IMR-90 (cell line): Measurements from ENCODE around the gene SCARB1. TPM values are rescaled to one million over a fixed set of nuclear protein-coding genes. Genes with fewer than 3 reads are reported as not detected.

Source experiments
- ATAC-seq: fragments of 200-7000 bp; cut with Tn5 transposase; 2 replicates; pipeline ENCODE4 v1.9.1; 2020; ENCODE audit warnings: low read depth, mild to moderate bottlenecking, moderate library complexity
- BruUV-seq: library from RNA; stranded (reverse); fragments of 400-500 nt; replicated peaks from 2 replicates; lab custom pipeline; 2021; lab: Mats Ljungman, UMichigan
- CTCF ChIA-PET: fragments of 300-600 bp; formaldehyde crosslinking; extraction: SDS; loops from one replicate; lab custom pipeline; 2021; ENCODE audit warnings: antibody characterized with exemption; lab: Yijun Ruan, JAX
- POLR2A ChIA-PET: fragments of 300-600 bp; sonication (Branson Sonifier 250); formaldehyde crosslinking; loops from one replicate; lab custom pipeline; 2022; ENCODE audit warnings: antibody characterized with exemption; ENCODE audit not compliant: unreplicated experiment; lab: Charles Lee
- DNase-seq: peaks from one replicate; pipeline ENCODE4 v3.0.0; 2013
- H2AFZ ChIP-seq: replicated peaks from 2 replicates; pipeline ENCODE3; 2013; ENCODE audit warnings: low read length, mild to moderate bottlenecking; ENCODE audit not compliant: poor library complexity
- H2AK5ac ChIP-seq: 2 replicates; pipeline ENCODE4 v1.6.1; 2013; ENCODE audit warnings: low read depth, low read length, inconsistent platforms
- H2AK9ac ChIP-seq: replicated peaks from 2 replicates; pipeline ENCODE3; 2013; ENCODE audit warnings: mild to moderate bottlenecking, low read depth, low read length, moderate library complexity; ENCODE audit not compliant: poor library complexity
- H2BK120ac ChIP-seq: 2 replicates; pipeline ENCODE4 v1.6.1; 2013; ENCODE audit warnings: low read depth, low read length, inconsistent platforms
- H2BK15ac ChIP-seq: 3 replicates; pipeline ENCODE4 v1.6.1; 2013; ENCODE audit warnings: low read depth, low read length, inconsistent platforms
- H2BK20ac ChIP-seq: 2 replicates; pipeline ENCODE4 v1.6.1; 2013; ENCODE audit warnings: low read depth, mild to moderate bottlenecking, inconsistent platforms, low read length, moderate library complexity
- H2BK5ac ChIP-seq: 2 replicates; pipeline ENCODE4 v1.6.1; 2013; ENCODE audit warnings: mild to moderate bottlenecking, low read depth, low read length, inconsistent platforms; ENCODE audit not compliant: poor library complexity, severe bottlenecking
- H3K14ac ChIP-seq: replicated peaks from 2 replicates; pipeline ENCODE4 v1.6.1; 2013; ENCODE audit warnings: low read depth, low read length, inconsistent platforms
- H3K18ac ChIP-seq: 2 replicates; pipeline ENCODE4 v1.6.1; 2013; ENCODE audit warnings: low read depth, low read length, control low read depth
- H3K23ac ChIP-seq: 2 replicates; pipeline ENCODE4 v1.6.1; 2013; ENCODE audit warnings: low read depth, low read length, inconsistent platforms
- H3K27ac ChIP-seq: 2 replicates; pipeline ENCODE4 v1.5.1; 2013; ENCODE audit warnings: mild to moderate bottlenecking, control low read depth, low read length; ENCODE audit not compliant: insufficient read depth
- H3K27me3 ChIP-seq: 2 replicates; pipeline ENCODE4 v1.6.1; 2013; ENCODE audit warnings: low read length; ENCODE audit not compliant: control insufficient read depth, insufficient read depth
- H3K36me3 ChIP-seq: 2 replicates; pipeline ENCODE4 v1.6.1; 2013; ENCODE audit warnings: low read length, mixed read lengths; ENCODE audit not compliant: control insufficient read depth, insufficient read depth
- H3K4ac ChIP-seq: 2 replicates; pipeline ENCODE4 v1.6.1; 2013; ENCODE audit warnings: low read depth, low read length, inconsistent platforms
- H3K4me1 ChIP-seq: 2 replicates; pipeline ENCODE4 v1.6.1; 2013; ENCODE audit warnings: low read length, mixed read lengths; ENCODE audit not compliant: control insufficient read depth, insufficient read depth
- H3K4me2 ChIP-seq: 2 replicates; pipeline ENCODE4 v1.6.1; 2013; ENCODE audit warnings: low read depth, mild to moderate bottlenecking, control low read depth, low read length, moderate library complexity
- H3K4me3 ChIP-seq: 2 replicates; pipeline ENCODE4 v1.5.1; 2013; ENCODE audit warnings: low read depth, mild to moderate bottlenecking, control low read depth, low read length, moderate library complexity; ENCODE audit not compliant: insufficient read depth
- H3K56ac ChIP-seq: 2 replicates; pipeline ENCODE4 v1.6.1; 2013; ENCODE audit warnings: low read length, inconsistent platforms; ENCODE audit not compliant: insufficient read depth; ENCODE audit errors: extremely low read depth
- H3K79me1 ChIP-seq, 2 experiments: 2 replicates each; pipeline ENCODE4 v1.6.1; 2013; ENCODE audit warnings: low read length in 2 of 2, inconsistent platforms in 1 of 2, low read depth in 1 of 2
- H3K9ac ChIP-seq: 2 replicates; pipeline ENCODE4 v1.6.1; 2013; ENCODE audit warnings: low read depth, low read length, control low read depth
- H3K9me1 ChIP-seq: 2 replicates; pipeline ENCODE4 v1.6.1; 2013; ENCODE audit warnings: low read length, inconsistent platforms; ENCODE audit not compliant: insufficient read depth
- H3K9me3 ChIP-seq: 2 replicates; pipeline ENCODE4 v1.6.1; 2013; ENCODE audit warnings: low read length; ENCODE audit not compliant: control insufficient read depth, insufficient read depth
- H4K20me1 ChIP-seq: 2 replicates; pipeline ENCODE4 v1.6.1; 2013; ENCODE audit warnings: low read length, inconsistent platforms; ENCODE audit not compliant: insufficient read depth
- H4K5ac ChIP-seq: 2 replicates; pipeline ENCODE4 v1.6.1; 2013; ENCODE audit warnings: mild to moderate bottlenecking, low read depth, low read length, control low read depth
- H4K8ac ChIP-seq, 2 experiments: 2 replicates each; pipeline ENCODE4 v1.6.1; 2013; ENCODE audit warnings: low read depth in 2 of 2, low read length in 2 of 2, control low read depth in 1 of 2, inconsistent platforms in 1 of 2
- H4K91ac ChIP-seq: 2 replicates; pipeline ENCODE4 v1.6.1; 2013; ENCODE audit warnings: low read depth, low read length, inconsistent platforms; ENCODE audit not compliant: insufficient read depth
- CHD1 ChIP-seq: IDR thresholded peaks from 2 replicates; pipeline ENCODE4 v1.6.1; 2012; ENCODE audit warnings: low read depth, low read length, improper control_type of control experiment
- MAFK ChIP-seq: IDR thresholded peaks from 2 replicates; pipeline ENCODE4 v1.6.1; 2012; ENCODE audit warnings: low read depth, low read length, improper control_type of control experiment
- MXI1 ChIP-seq: IDR thresholded peaks from 2 replicates; pipeline ENCODE4 v1.6.1; 2012; ENCODE audit warnings: low read depth, mild to moderate bottlenecking, low read length, moderate library complexity, borderline replicate concordance
- WGBS, 2 experiments: methylation state at CpG; one replicate each; pipeline versions ENCODE4 v1.1.5 to v1.1.7; 2013; ENCODE audit warnings: missing lambda C conversion rate in 2 of 2; ENCODE audit not compliant: insufficient read length in 1 of 2; ENCODE audit errors: extremely low coverage in 2 of 2; 5-methylcytosine and 5-hydroxymethylcytosine counted together
- dilution Hi-C: fragments of 300-500 bp; cut with HindIII; formaldehyde crosslinking; loops from one replicate; pipeline ENCODE4 v1.14.3; 2018; ENCODE audit warnings: low sequenced_read_pairs; ENCODE audit not compliant: unreplicated experiment
- in situ Hi-C: fragments of 300-500 bp; cut with MboI; formaldehyde crosslinking; loops from 3 replicates; pipeline ENCODE4 v1.14.3; 2019; ENCODE audit warnings: low sequenced_read_pairs, inconsistent platforms, mixed read lengths
- intact Hi-C: fragments of 100-400 bp; cut with micrococcal nuclease; formaldehyde crosslinking; loops from 2 replicates; pipeline ENCODE4 v1.10.0; 2022
- polyA plus RNA-seq, 3 experiments: library from polyadenylated mRNA; depleted of rRNA; stranded (reverse); fragments of >200 nt; gene quantifications; 2 replicates each; pipeline ENCODE4 v1.2.3, GENCODE V29; 2012; ENCODE audit warnings: low replicate concordance in 1 of 3
- total RNA-seq: library from RNA; depleted of rRNA; stranded (reverse); fragments of >200 nt; gene quantifications from 2 replicates; pipeline ENCODE4 v1.2.3, GENCODE V29; 2012

SCARB1 gene
- total and polyA plus RNA-seq, 2 of the 4 experiments (the other 2 are of a cell fraction) = 3.0 to 24.8 TPM

- H3K18ac ChIP-seq = no peak overlapping the region
- intact Hi-C loops = no loop called here
- POLR2A ChIA-PET = no interaction called here
- H4K8ac ChIP-seq = no peak overlapping the region
- no peak overlapping the region; the same call in 2 of the 3 replicates for H2BK15ac ChIP-seq
- H2BK5ac ChIP-seq = no peak overlapping the region
- ATAC-seq (no peak), DNase-seq (no peak)
- H3K9me1 ChIP-seq = peaks cover 10% of the 10 kb centered on the region
- H3K4me2 ChIP-seq = no peak overlapping the region
- no peak overlapping the region for H4K91ac ChIP-seq
- H3K56ac ChIP-seq = no peak overlapping the region
- H2BK120ac ChIP-seq = no peak overlapping the region
- peaks cover 9% of the 10 kb centered on the region for H3K4me1 ChIP-seq
- H3K27ac ChIP-seq = no peak overlapping the region
- H2AK9ac ChIP-seq = peak overlapping the region; percentile 7
- H2BK20ac ChIP-seq = no peak overlapping the region
- no peak overlapping the region for H4K5ac ChIP-seq
- in situ Hi-C loops = no loop called here
- no peak overlapping the region for H2AK5ac ChIP-seq
- H3K14ac ChIP-seq = no peak overlapping the region
- 92% methylated on average over 9 of the region's 11 CpGs; no CpG with 5 or more reads in 1 of the 2 experiments for WGBS, 2 experiments
- no peak overlapping the region for H2AFZ ChIP-seq
- H3K9me3 ChIP-seq = no peaks in the 10 kb centered on the region
- CTCF ChIA-PET = no interaction called here
- dilution Hi-C loops = no loop called here
- H3K4ac ChIP-seq = no peak overlapping the region
- H4K20me1 ChIP-seq = no peaks in the 10 kb centered on the region
- no peaks in the 10 kb centered on the region for H3K27me3 ChIP-seq
- TF ChIP-seq MAFK (no peak), CHD1 (no peak), MXI1 (no peak)
- peaks cover 1% of the 10 kb centered on the region; the same call in 1 of the 2 replicates for H3K36me3 ChIP-seq
- H3K9ac ChIP-seq = no peak overlapping the region
- H3K4me3 ChIP-seq = no peak overlapping the region
- no TSS peak for BruUV-seq
- no peak overlapping the region for H3K23ac ChIP-seq
- H3K79me1 ChIP-seq = no peaks in the 10 kb centered on the region
Observed at GRCh38 chr12:124854637-124855184, 9.0 kb downstream of the SCARB1 start.
